Mesendoderm (in vitro differentiated cells): Measurements from ENCODE around the gene RHOH.
A peak's percentile ranks its signal among the peaks of the same experiment; 100 is the strongest.

Experiments used
- DNase-seq: peaks from one replicate; pipeline ENCODE4 v3.0.0; 2013
- H2AK5ac ChIP-seq: 2 replicates; pipeline ENCODE4 v1.6.1; 2013; ENCODE audit warnings: low read length, inconsistent platforms
- H2BK120ac ChIP-seq: 2 replicates; pipeline ENCODE4 v1.6.1; 2013; ENCODE audit warnings: low read depth, mild to moderate bottlenecking, low read length, moderate library complexity, mixed read lengths
- H2BK15ac ChIP-seq: replicated peaks from 2 replicates; pipeline ENCODE4 v1.6.1; 2013; ENCODE audit warnings: low read depth, mild to moderate bottlenecking, moderate library complexity
- H2BK5ac ChIP-seq: 2 replicates; pipeline ENCODE4 v1.6.1; 2013; ENCODE audit warnings: low read length, inconsistent platforms
- H3K18ac ChIP-seq: 2 replicates; pipeline ENCODE4 v1.6.1; 2013; ENCODE audit warnings: mild to moderate bottlenecking, low read length, mixed read lengths
- H3K23ac ChIP-seq: one replicate; pipeline ENCODE4 v1.6.1; 2013; ENCODE audit warnings: low read length
- H3K27ac ChIP-seq: 2 replicates; pipeline ENCODE4 v1.5.1; 2013; ENCODE audit warnings: low read depth, mild to moderate bottlenecking, inconsistent platforms, low read length, moderate library complexity
- H3K27me3 ChIP-seq: 2 replicates; pipeline ENCODE4 v1.6.1; 2013; ENCODE audit warnings: low read length, control low read depth, mild to moderate bottlenecking, inconsistent platforms; ENCODE audit not compliant: insufficient read depth, poor library complexity
- H3K36me3 ChIP-seq: 2 replicates; pipeline ENCODE4 v1.6.1; 2013; ENCODE audit warnings: low read length, inconsistent platforms; ENCODE audit not compliant: control insufficient read depth, insufficient read depth
- H3K4ac ChIP-seq: one replicate; pipeline ENCODE4 v1.6.1; 2013; ENCODE audit warnings: low read depth, mild to moderate bottlenecking, low read length, moderate library complexity
- H3K4me1 ChIP-seq: 2 replicates; pipeline ENCODE4 v1.6.1; 2013; ENCODE audit warnings: low read depth, low read length, inconsistent platforms; ENCODE audit not compliant: control insufficient read depth
- H3K4me2 ChIP-seq: 2 replicates; pipeline ENCODE4 v1.6.1; 2013; ENCODE audit warnings: low read length
- H3K4me3 ChIP-seq: 2 replicates; pipeline ENCODE4 v1.5.1; 2013; ENCODE audit warnings: mild to moderate bottlenecking, low read length
- H3K56ac ChIP-seq: one replicate; pipeline ENCODE4 v1.6.1; 2013; ENCODE audit warnings: low read length
- H3K79me1 ChIP-seq: 2 replicates; pipeline ENCODE4 v1.6.1; 2013; ENCODE audit warnings: low read length, inconsistent platforms
- H3K79me2 ChIP-seq: 2 replicates; pipeline ENCODE4 v1.6.1; 2013; ENCODE audit warnings: mild to moderate bottlenecking, low read length; ENCODE audit not compliant: control insufficient read depth, insufficient read depth
- H3K9ac ChIP-seq: 2 replicates; pipeline ENCODE4 v1.6.1; 2013; ENCODE audit warnings: low read length, inconsistent platforms
- H4K5ac ChIP-seq: one replicate; pipeline ENCODE4 v1.6.1; 2013; ENCODE audit warnings: low read length
- H4K8ac ChIP-seq: one replicate; pipeline ENCODE4 v1.6.1; 2013; ENCODE audit warnings: low read depth, mild to moderate bottlenecking, control low read depth, low read length, moderate library complexity
- WGBS: extraction: QIAGEN DNeasy Blood & Tissue Kit; methylation state at CpG from one replicate; pipeline ENCODE4 v1.1.7; 2013; ENCODE audit warnings: low lambda C conversion rate, missing lambda C conversion rate; ENCODE audit not compliant: insufficient coverage; ENCODE audit errors: extremely low coverage; 5-methylcytosine and 5-hydroxymethylcytosine counted together

Gene RHOH

DNA sequence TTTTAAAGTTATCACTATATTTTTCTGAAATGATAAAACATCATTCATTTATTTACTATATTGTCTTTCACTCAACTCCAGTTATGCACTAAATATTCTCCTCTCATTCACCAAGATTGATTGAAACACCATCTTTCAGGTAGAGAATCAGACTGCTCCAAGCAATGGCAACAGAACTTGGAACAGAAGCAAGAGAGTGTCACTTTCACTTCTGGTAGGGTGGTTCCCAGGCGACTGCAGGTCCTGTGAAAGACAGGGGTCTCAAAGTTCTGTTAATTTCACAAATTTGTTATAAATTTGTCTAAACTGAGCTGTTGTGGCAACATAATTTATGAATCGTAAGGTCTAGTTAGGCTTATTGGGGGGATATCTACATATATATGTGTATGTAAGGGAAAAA is 47.8 kb downstream of the RHOH start:
- no peak overlapping the region for H3K4ac ChIP-seq
- H3K4me3 ChIP-seq = no peak overlapping the region
- H3K18ac ChIP-seq = no peak overlapping the region
- H3K27me3 ChIP-seq = no peaks in the 10 kb centered on the region
- H3K23ac ChIP-seq = no peak overlapping the region
- H4K8ac ChIP-seq = no peak overlapping the region
- H2BK15ac ChIP-seq = no peak overlapping the region
- H3K36me3 ChIP-seq = no peaks in the 10 kb centered on the region
- no peaks in the 10 kb centered on the region for H3K79me1 ChIP-seq
- no peak for DNase-seq
- no peak overlapping the region for H2BK5ac ChIP-seq
- no CpG with 5 or more reads among the region's 2 CpGs for WGBS
- H3K56ac ChIP-seq = no peak overlapping the region
- no peaks in the 10 kb centered on the region for H3K79me2 ChIP-seq
- no peak overlapping the region for H3K9ac ChIP-seq
- no peak overlapping the region for H3K27ac ChIP-seq
- no peak overlapping the region for H2BK120ac ChIP-seq
- H3K4me1 ChIP-seq = no peaks in the 10 kb centered on the region
- no peak overlapping the region for H2AK5ac ChIP-seq
- H4K5ac ChIP-seq = no peak overlapping the region
- no peak overlapping the region for H3K4me2 ChIP-seq

DNA sequence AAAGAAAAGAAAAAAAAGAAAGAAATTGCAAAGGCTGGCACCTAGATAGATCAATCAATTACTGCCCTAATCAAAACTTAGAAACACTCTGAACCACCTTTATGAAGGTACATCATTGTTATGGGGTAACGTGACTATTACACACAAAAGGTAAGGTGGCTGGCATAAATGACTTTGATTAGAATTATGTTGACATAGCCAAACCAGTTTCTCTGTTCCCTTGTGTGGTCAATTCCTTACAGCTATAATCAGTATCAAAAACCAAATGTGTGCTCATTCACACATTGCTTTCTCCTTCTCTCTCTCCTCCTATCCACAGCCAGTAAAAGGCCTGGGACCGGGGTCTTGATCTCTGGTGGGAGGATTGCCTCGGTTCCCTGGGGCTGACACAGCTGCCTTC is 48.7 kb downstream of the RHOH start:
- H3K36me3 ChIP-seq = no peaks in the 10 kb centered on the region
- H3K4me2 ChIP-seq = no peak overlapping the region
- no peaks in the 10 kb centered on the region for H3K79me2 ChIP-seq
- no peak overlapping the region for H2BK5ac ChIP-seq
- H3K27ac ChIP-seq = no peak overlapping the region
- H3K4me3 ChIP-seq = no peak overlapping the region
- H2AK5ac ChIP-seq = no peak overlapping the region
- H3K4me1 ChIP-seq = no peaks in the 10 kb centered on the region
- no peaks in the 10 kb centered on the region for H3K27me3 ChIP-seq
- H4K5ac ChIP-seq = no peak overlapping the region
- no peak overlapping the region for H3K56ac ChIP-seq
- H2BK120ac ChIP-seq = no peak overlapping the region
- DNase-seq = no peak
- H3K23ac ChIP-seq = no peak overlapping the region
- H3K9ac ChIP-seq = no peak overlapping the region
- H2BK15ac ChIP-seq = no peak overlapping the region
- H3K18ac ChIP-seq = no peak overlapping the region
- no peaks in the 10 kb centered on the region for H3K79me1 ChIP-seq
- no peak overlapping the region for H3K4ac ChIP-seq
- WGBS = no CpG with 5 or more reads among the region's 3 CpGs
- H4K8ac ChIP-seq = no peak overlapping the region

- WGBS = no CpG with 5 or more reads among the region's 9 CpGs
- DNase-seq = peak; percentile 66
- no peak overlapping the region for H3K9ac ChIP-seq
These were observed 49.4 kb downstream of the RHOH start for GRCh38 chr4:40246011-40246900.

GRCh38 chr4:40246938-40247337 is 50.1 kb downstream of the RHOH start:
- H3K4me2 ChIP-seq = no peak overlapping the region
- no peak overlapping the region for H4K8ac ChIP-seq
- no peaks in the 10 kb centered on the region for H3K79me1 ChIP-seq
- H3K79me2 ChIP-seq = no peaks in the 10 kb centered on the region
- no CpG with 5 or more reads among the region's 2 CpGs for WGBS
- H2BK5ac ChIP-seq = no peak overlapping the region
- no peaks in the 10 kb centered on the region for H3K27me3 ChIP-seq
- H3K36me3 ChIP-seq = no peaks in the 10 kb centered on the region
- H3K56ac ChIP-seq = no peak overlapping the region
- no peak overlapping the region for H3K9ac ChIP-seq
- no peak overlapping the region for H2AK5ac ChIP-seq
- H2BK120ac ChIP-seq = no peak overlapping the region
- H3K23ac ChIP-seq = no peak overlapping the region
- DNase-seq = no peak
- no peak overlapping the region for H4K5ac ChIP-seq
- no peak overlapping the region for H3K4me3 ChIP-seq
- no peak overlapping the region for H3K4ac ChIP-seq
- H3K27ac ChIP-seq = no peak overlapping the region
- H3K18ac ChIP-seq = no peak overlapping the region
- H3K4me1 ChIP-seq = no peaks in the 10 kb centered on the region
- H2BK15ac ChIP-seq = no peak overlapping the region

More at GRCh38 chr4:40246011-40246900, 49.4 kb downstream of the RHOH start:
- no peak overlapping the region for H3K4me2 ChIP-seq
- H4K5ac ChIP-seq = no peak overlapping the region
- H3K27ac ChIP-seq = no peak overlapping the region
- no peak overlapping the region for H3K23ac ChIP-seq
- H3K79me1 ChIP-seq = no peaks in the 10 kb centered on the region
- H3K36me3 ChIP-seq = no peaks in the 10 kb centered on the region
- H3K27me3 ChIP-seq = no peaks in the 10 kb centered on the region
- H3K18ac ChIP-seq = no peak overlapping the region
- H3K4ac ChIP-seq = no peak overlapping the region
- H2BK5ac ChIP-seq = no peak overlapping the region
- no peaks in the 10 kb centered on the region for H3K4me1 ChIP-seq
- no peak overlapping the region for H2BK120ac ChIP-seq
- no peak overlapping the region for H3K4me3 ChIP-seq
- no peak overlapping the region for H4K8ac ChIP-seq
- H3K56ac ChIP-seq = no peak overlapping the region
- H2AK5ac ChIP-seq = no peak overlapping the region
- H2BK15ac ChIP-seq = no peak overlapping the region
- no peaks in the 10 kb centered on the region for H3K79me2 ChIP-seq

- no peaks in the 10 kb centered on the region for H3K27me3 ChIP-seq
- no peak overlapping the region for H3K9ac ChIP-seq
- no peaks in the 10 kb centered on the region for H3K4me1 ChIP-seq
- H3K4me3 ChIP-seq = no peak overlapping the region
- H3K18ac ChIP-seq = no peak overlapping the region
- no peak overlapping the region for H4K8ac ChIP-seq
- no peak overlapping the region for H2BK15ac ChIP-seq
- no peak overlapping the region for H2BK120ac ChIP-seq
- no peak overlapping the region for H3K4me2 ChIP-seq
- DNase-seq = no peak
- H3K4ac ChIP-seq = no peak overlapping the region
- H3K23ac ChIP-seq = no peak overlapping the region
- H3K79me2 ChIP-seq = no peaks in the 10 kb centered on the region
- no peak overlapping the region for H3K56ac ChIP-seq
- H2AK5ac ChIP-seq = no peak overlapping the region
- H2BK5ac ChIP-seq = no peak overlapping the region
- no peak overlapping the region for H3K27ac ChIP-seq
- no peaks in the 10 kb centered on the region for H3K36me3 ChIP-seq
- H3K79me1 ChIP-seq = no peaks in the 10 kb centered on the region
- WGBS = no CpG with 5 or more reads among the region's 4 CpGs
- H4K5ac ChIP-seq = no peak overlapping the region
These were observed 50.5 kb downstream of the RHOH start for GRCh38 chr4:40247350-40247749.

DNA sequence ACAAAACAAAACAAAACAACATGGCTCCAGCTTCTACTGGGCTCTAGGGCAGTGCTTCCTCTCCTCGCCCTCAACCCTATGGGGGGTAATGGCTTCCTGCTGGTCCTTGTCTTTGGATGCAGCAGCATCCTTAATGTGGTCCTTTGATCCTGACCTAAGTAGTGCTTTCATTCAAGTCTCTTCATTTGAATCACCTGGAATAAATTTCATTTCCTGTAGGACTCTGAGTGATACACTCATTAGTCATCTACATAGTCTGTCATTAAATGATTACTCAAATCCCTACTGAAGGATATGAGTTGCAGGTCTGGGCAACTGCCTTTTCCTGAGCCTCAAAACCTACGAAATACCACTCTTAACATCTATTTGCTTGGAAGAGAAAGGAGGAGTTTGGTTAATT is 54.5 kb downstream of the RHOH start:
- Histone ChIP-seq H3K9ac (no peak overlapping the region), H3K36me3 (no peaks in the 10 kb centered on the region), H3K79me1 (no peaks in the 10 kb centered on the region), H2BK5ac (no peak overlapping the region), H3K23ac (no peak overlapping the region), H3K4ac (no peak overlapping the region), H2BK15ac (no peak overlapping the region), H2BK120ac (no peak overlapping the region), H3K79me2 (no peaks in the 10 kb centered on the region), H3K56ac (no peak overlapping the region), H4K8ac (no peak overlapping the region), H4K5ac (no peak overlapping the region), H3K27ac (no peak overlapping the region), H2AK5ac (no peak overlapping the region), H3K4me1 (no peaks in the 10 kb centered on the region), H3K4me3 (no peak overlapping the region), H3K18ac (no peak overlapping the region), H3K27me3 (no peaks in the 10 kb centered on the region), H3K4me2 (no peak overlapping the region)
- no peak for DNase-seq
- WGBS = no CpG with 5 or more reads among the region's 2 CpGs
